K562 (cell line): ENCODE results near the gene CNTROB. TPM values are rescaled to one million over a fixed set of nuclear protein-coding genes. Genes with fewer than 3 reads are reported as not detected.
A peak's percentile ranks its signal among the peaks of the same experiment; 100 is the strongest.

Experiments used
- ASH1L ChIP-seq: fragments of 450-650 bp; IDR thresholded peaks from 2 replicates; pipeline ENCODE4 v1.6.1; 2018; ENCODE audit warnings: borderline replicate concordance, mild to moderate bottlenecking, low read depth; ENCODE audit not compliant: partially characterized antibody
- BRD4 ChIP-seq: fragments of 200-600 bp; sonication (generic); IDR thresholded peaks from 2 replicates; pipeline ENCODE4 v1.6.1; 2017; ENCODE audit warnings: inconsistent platforms
- CHD1 ChIP-seq: fragments of 200-600 bp; sonication (generic); IDR thresholded peaks from one replicate; pipeline ENCODE4 v1.6.1; 2012; ENCODE audit warnings: mild to moderate bottlenecking, moderate library complexity, low read length, inconsistent platforms
- CHD2 ChIP-seq: IDR thresholded peaks from 2 replicates; pipeline ENCODE4 v1.6.1; 2011; ENCODE audit warnings: low read depth, low read length
- ELF1 ChIP-seq: fragments of 200-800 bp; sonication (Bioruptor generic); IDR thresholded peaks from 2 replicates; pipeline ENCODE4 v1.6.1; 2016; ENCODE audit warnings: missing genetic modification characterization, missing compliant biosample characterization
- GTF2E2 ChIP-seq: fragments of 200-800 bp; sonication (Bioruptor generic); IDR thresholded peaks from 2 replicates; pipeline ENCODE4 v1.6.1; 2016; ENCODE audit warnings: missing genetic modification characterization, missing compliant biosample characterization
- HES1 ChIP-seq: fragments of 450-650 bp; IDR thresholded peaks from 2 replicates; pipeline ENCODE4 v1.6.1; 2016; ENCODE audit warnings: low read depth, mild to moderate bottlenecking, moderate library complexity
- HMBOX1 ChIP-seq: sonication (generic); IDR thresholded peaks from 2 replicates; pipeline ENCODE4 v1.6.1; 2016
- HMG20B ChIP-seq: fragments of 250-450 bp; sonication (Bioruptor Pico); IDR thresholded peaks from 2 replicates; pipeline ENCODE4 v1.5.0; 2021; ENCODE audit warnings: mild to moderate bottlenecking
- MLLT1 ChIP-seq, 2 experiments: fragments of 450-650 bp; IDR thresholded peaks; 2 replicates each; pipeline ENCODE4 v1.6.1; 2016
- NBN ChIP-seq: fragments of 450-650 bp; IDR thresholded peaks from 2 replicates; pipeline ENCODE4 v1.6.1; 2016; ENCODE audit warnings: low read depth, mild to moderate bottlenecking
- NELFE ChIP-seq: IDR thresholded peaks from 2 replicates; pipeline ENCODE4 v1.6.1; 2011; ENCODE audit warnings: mild to moderate bottlenecking; ENCODE audit not compliant: insufficient read depth, insufficient read length
- NR3C1 ChIP-seq: sonication (generic); formaldehyde crosslinking; IDR thresholded peaks from 2 replicates; pipeline ENCODE4 v1.8.1; 2022; ENCODE audit warnings: missing genetic modification reagents
- RBM17 ChIP-seq: fragments of 200-400 bp; formaldehyde crosslinking; IDR thresholded peaks from 2 replicates; pipeline ENCODE4 v1.6.1; 2017; ENCODE audit warnings: low read depth, mild to moderate bottlenecking, low read length, borderline replicate concordance
- TBL1XR1 ChIP-seq, 2 experiments: IDR thresholded peaks; 2 replicates each; pipeline ENCODE4 v1.6.1; 2012; ENCODE audit warnings: improper control_type of control experiment in 2 of 2, low read length in 2 of 2, mild to moderate bottlenecking in 1 of 2
- TEAD4 ChIP-seq, 2 experiments: sonication (generic) in 1 of 2; formaldehyde crosslinking in 1 of 2; IDR thresholded peaks; 2 replicates each; pipeline versions ENCODE4 v1.6.1 to v1.8.0; 2012 to 2022; ENCODE audit warnings: borderline replicate concordance in 1 of 2, inconsistent platforms in 1 of 2, low read length in 1 of 2, mild to moderate bottlenecking in 1 of 2, missing genetic modification reagents in 1 of 2
- U2AF2 ChIP-seq: fragments of 200-400 bp; formaldehyde crosslinking; optimal IDR thresholded peaks from 2 replicates; pipeline ENCODE3; 2017; ENCODE audit warnings: low read depth, mild to moderate bottlenecking, low read length
- USF2 ChIP-seq: sonication (generic); formaldehyde crosslinking; IDR thresholded peaks from 2 replicates; pipeline ENCODE4 v1.5.0; 2020; ENCODE audit warnings: missing genetic modification reagents
- ZNF134 ChIP-seq: fragments of 250-450 bp; sonication (Bioruptor Pico); conservative IDR thresholded peaks from 2 replicates; pipeline ENCODE4 v1.4.0; 2020
- ZNF277 ChIP-seq: fragments of 250-450 bp; sonication (Bioruptor Pico); IDR thresholded peaks from 2 replicates; pipeline ENCODE4 v1.8.0; 2022; ENCODE audit warnings: inconsistent platforms, mild to moderate bottlenecking, moderate library complexity, borderline replicate concordance
- ZNF655 ChIP-seq: fragments of 250-450 bp; sonication (Bioruptor Pico); IDR thresholded peaks from 2 replicates; pipeline ENCODE4 v1.5.0; 2021
- ZNF695 ChIP-seq: fragments of 450-650 bp; formaldehyde crosslinking; IDR thresholded peaks from 2 replicates; pipeline ENCODE4 v1.4.0; 2020; ENCODE audit warnings: mild to moderate bottlenecking, moderate library complexity
- polyA plus RNA-seq, 8 experiments: library from polyadenylated mRNA; depleted of rRNA in 4 of 8; stranded (reverse) in 5 of 8; unstranded in 3 of 8; fragments of >200 nt; fragmentation: Nextera tagmentation in 2 of 8; fragmentation: Illumina TruSeq in 1 of 8; extraction: Ambion mirVana in 2 of 8; extraction: Trizol in 1 of 8; gene quantifications; 2 replicates each; pipeline versions ENCODE4 v1.2.1 to v1.2.3, GENCODE V29; 2011 to 2014; ENCODE audit warnings: inconsistent platforms in 1 of 8, missing spikeins in 1 of 8
- total RNA-seq, 7 experiments: library from RNA; depleted of rRNA in 6 of 7; stranded (reverse); fragments of >200 nt in 6 of 7; fragmentation: Illumina TruSeq in 2 of 7; extraction: Trizol in 2 of 7; gene quantifications; 2 replicates each; pipeline versions ENCODE4 v1.2.1 to v1.2.3, GENCODE V29; 2011 to 2021; ENCODE audit warnings: low replicate concordance in 1 of 7

Gene CNTROB
- total and polyA plus RNA-seq, 9 of the 15 experiments (the other 6 are each of a cell fraction or from before 2014, with no cell fraction given) = 1.9 to 33.3 (median 23.0) TPM

GRCh38 chr17:7885367-7886226 lies 46.4 kb upstream of the CNTROB start (continued):
- TF ChIP-seq TEAD4 (IDR thresholded peaks at IDR 0.05; ENCODE audit: low read length) = no peak
- no peak for TF ChIP-seq TEAD4 (CRISPR knock-in tag; IDR thresholded peaks at IDR 0.05; ENCODE audit: borderline replicate concordance)
- TF ChIP-seq CHD2 = no peak; the same call in 1 of the 2 replicates
- no peak for TF ChIP-seq ZNF134 (CRISPR knock-in tag)
- no peak for TF ChIP-seq ZNF695 (CRISPR knock-in tag)
- no peak for TF ChIP-seq HMG20B (CRISPR knock-in tag)
- no peak for TF ChIP-seq ELF1 (tag)
- TF ChIP-seq NR3C1 (CRISPR knock-in tag) = no peak
- TF ChIP-seq MLLT1 (IDR thresholded peaks at IDR 0.05) = no peak
- TF ChIP-seq USF2 = no peak
- no peak for TF ChIP-seq RBM17
- no peak for TF ChIP-seq NELFE
- TF ChIP-seq HES1 = no peak
- no peak for TF ChIP-seq ZNF655 (CRISPR knock-in tag)
- TF ChIP-seq ASH1L = no peak
- no peak for TF ChIP-seq HMBOX1
- TF ChIP-seq NBN = no peak
- TF ChIP-seq U2AF2 = no peak
- peak; percentile 81; the same call in 1 of the 2 replicates for TF ChIP-seq BRD4
- no peak for TF ChIP-seq GTF2E2 (tag)
- no peak for TF ChIP-seq ZNF277 (CRISPR knock-in tag)
- TF ChIP-seq CHD1 = no peak
- TF ChIP-seq TBL1XR1 (IDR thresholded peaks at IDR 0.05; ENCODE audit: low read length in 2 of 2) = no peak
